Stimulated activated naive CD8-positive, alpha-beta T cell treated with anti-CD3 and anti-CD28 coated beads, Interleukin-15, Interleukin-2, amounts not matched to agents 100 ng/mL and 50 ng/mL, for 24 hours (primary cell): ENCODE results near the gene GATAD2B.
"Not testable (repeated sequence)": the region's sequence is repeated elsewhere in the genome, so short reads cannot be mapped to it uniquely, and the experiment has no call there.

Source experiments
- H3K27ac Mint-ChIP-seq: one replicate; pipeline ENCODE4 v1.8.0; 2021; ENCODE audit warnings: mild to moderate bottlenecking, mixed read lengths
- H3K27me3 Mint-ChIP-seq: one replicate; pipeline ENCODE4 v1.8.0; 2021; ENCODE audit warnings: mixed read lengths
- H3K36me3 Mint-ChIP-seq: one replicate; pipeline ENCODE4 v1.8.0; 2021; ENCODE audit warnings: low read depth, mixed read lengths
- H3K4me1 Mint-ChIP-seq: one replicate; pipeline ENCODE4 v1.8.0; 2021; ENCODE audit warnings: low read depth, mixed read lengths
- H3K4me3 Mint-ChIP-seq: one replicate; pipeline ENCODE4 v1.8.0; 2021; ENCODE audit warnings: mild to moderate bottlenecking, mixed read lengths
- H3K9me3 Mint-ChIP-seq: one replicate; pipeline ENCODE4 v1.8.0; 2021; ENCODE audit warnings: mixed read lengths

GATAD2B gene

GRCh38 chr1:153866045-153866850 is 56.5 kb downstream of the GATAD2B start:
- H3K27ac Mint-ChIP-seq: no peak overlapping the region
- H3K4me1 Mint-ChIP-seq: peaks cover 30% of the 10 kb centered on the region
- H3K36me3 Mint-ChIP-seq: peaks cover 17% of the 10 kb centered on the region
- H3K9me3 Mint-ChIP-seq: no peaks in the 10 kb centered on the region
- H3K27me3 Mint-ChIP-seq: no peaks in the 10 kb centered on the region
- H3K4me3 Mint-ChIP-seq: no peak overlapping the region

- Mint-ChIP-seq H3K27me3 (no peaks in the 10 kb centered on the region), H3K9me3 (no peaks in the 10 kb centered on the region), H3K27ac (no peak overlapping the region), H3K4me3 (no peak overlapping the region), H3K36me3 (peaks cover 17% of the 10 kb centered on the region), H3K4me1 (peaks cover 14% of the 10 kb centered on the region)
These were observed 62.5 kb downstream of the GATAD2B start for GRCh38 chr1:153860285-153860684.

GRCh38 chr1:153857505-153857904 is 65.3 kb downstream of the GATAD2B start:
- peaks cover 23% of the 10 kb centered on the region for H3K36me3 Mint-ChIP-seq
- no peak overlapping the region for H3K27ac Mint-ChIP-seq
- H3K9me3 Mint-ChIP-seq: no peaks in the 10 kb centered on the region
- H3K4me3 Mint-ChIP-seq: no peak overlapping the region
- no peaks in the 10 kb centered on the region for H3K27me3 Mint-ChIP-seq
- peaks cover 29% of the 10 kb centered on the region for H3K4me1 Mint-ChIP-seq

- Mint-ChIP-seq H3K9me3 (no peaks in the 10 kb centered on the region), H3K27ac (no peak overlapping the region), H3K36me3 (peaks cover 31% of the 10 kb centered on the region), H3K4me1 (peaks cover 33% of the 10 kb centered on the region), H3K27me3 (no peaks in the 10 kb centered on the region), H3K4me3 (no peak overlapping the region)
These were observed 66.0 kb downstream of the GATAD2B start for GRCh38 chr1:153856763-153857162.

- H3K4me3 Mint-ChIP-seq: no peak overlapping the region
- H3K27ac Mint-ChIP-seq: no peak overlapping the region
- H3K36me3 Mint-ChIP-seq: peaks cover 47% of the 10 kb centered on the region
- no peaks in the 10 kb centered on the region for H3K9me3 Mint-ChIP-seq
- no peaks in the 10 kb centered on the region for H3K27me3 Mint-ChIP-seq
- peaks cover 55% of the 10 kb centered on the region for H3K4me1 Mint-ChIP-seq
These were observed 70.6 kb downstream of the GATAD2B start for GRCh38 chr1:153852170-153852569.

- Mint-ChIP-seq H3K4me3 (peak overlapping the region; percentile 22), H3K36me3 (peaks cover 46% of the 10 kb centered on the region), H3K9me3 (no peaks in the 10 kb centered on the region), H3K27me3 (no peaks in the 10 kb centered on the region), H3K4me1 (peaks cover 46% of the 10 kb centered on the region), H3K27ac (peak overlapping the region; percentile 75)
These were observed 73.1 kb downstream of the GATAD2B start for GRCh38 chr1:153849487-153850185.

GRCh38 chr1:153848805-153849204 is 74.0 kb downstream of the GATAD2B start:
- no peaks in the 10 kb centered on the region for H3K9me3 Mint-ChIP-seq
- no peak overlapping the region for H3K4me3 Mint-ChIP-seq
- H3K4me1 Mint-ChIP-seq: peaks cover 46% of the 10 kb centered on the region
- no peak overlapping the region for H3K27ac Mint-ChIP-seq
- H3K27me3 Mint-ChIP-seq: no peaks in the 10 kb centered on the region
- H3K36me3 Mint-ChIP-seq: peaks cover 48% of the 10 kb centered on the region

GRCh38 chr1:153845158-153845557 is 77.6 kb downstream of the GATAD2B start:
- Mint-ChIP-seq H3K4me1 (peaks cover 38% of the 10 kb centered on the region), H3K27me3 (no peaks in the 10 kb centered on the region), H3K9me3 (no peaks in the 10 kb centered on the region), H3K36me3 (peaks cover 25% of the 10 kb centered on the region), H3K27ac (no peak overlapping the region), H3K4me3 (no peak overlapping the region)

GRCh38 chr1:153844349-153844748 is 78.4 kb downstream of the GATAD2B start:
- not testable (repeated sequence) for H3K27me3 Mint-ChIP-seq, H3K27ac Mint-ChIP-seq, H3K4me3 Mint-ChIP-seq, H3K9me3 Mint-ChIP-seq
- H3K4me1 Mint-ChIP-seq: peaks cover 30% of the 10 kb centered on the region
- peaks cover 25% of the 10 kb centered on the region for H3K36me3 Mint-ChIP-seq

- Mint-ChIP-seq H3K27ac (peak overlapping the region; percentile 20), H3K4me1 (peaks cover 25% of the 10 kb centered on the region), H3K36me3 (peaks cover 25% of the 10 kb centered on the region), H3K4me3 (no peak overlapping the region), H3K9me3 (no peaks in the 10 kb centered on the region), H3K27me3 (no peaks in the 10 kb centered on the region)
These were observed 80.7 kb downstream of the GATAD2B start for GRCh38 chr1:153842006-153842471.

- H3K4me3 Mint-ChIP-seq: no peak overlapping the region
- H3K4me1 Mint-ChIP-seq: peaks cover 30% of the 10 kb centered on the region
- no peaks in the 10 kb centered on the region for H3K27me3 Mint-ChIP-seq
- no peaks in the 10 kb centered on the region for H3K9me3 Mint-ChIP-seq
- peaks cover 25% of the 10 kb centered on the region for H3K36me3 Mint-ChIP-seq
- H3K27ac Mint-ChIP-seq: no peak overlapping the region
These were observed 81.2 kb downstream of the GATAD2B start for GRCh38 chr1:153841463-153841994.

- H3K4me3 Mint-ChIP-seq, H3K27me3 Mint-ChIP-seq, H3K9me3 Mint-ChIP-seq, H3K27ac Mint-ChIP-seq: not testable (repeated sequence)
- Mint-ChIP-seq H3K36me3 (peaks cover 21% of the 10 kb centered on the region), H3K4me1 (peaks cover 30% of the 10 kb centered on the region)
These were observed 82.0 kb downstream of the GATAD2B start for GRCh38 chr1:153840774-153841173.

GRCh38 chr1:153833968-153834367 is 88.8 kb downstream of the GATAD2B start:
- H3K9me3 Mint-ChIP-seq, H3K27ac Mint-ChIP-seq, H3K4me3 Mint-ChIP-seq, H3K27me3 Mint-ChIP-seq, H3K4me1 Mint-ChIP-seq: not testable (repeated sequence)
- peaks cover 16% of the 10 kb centered on the region for H3K36me3 Mint-ChIP-seq

- H3K27ac Mint-ChIP-seq: no peak overlapping the region
- no peaks in the 10 kb centered on the region for H3K9me3 Mint-ChIP-seq
- no peak overlapping the region for H3K4me3 Mint-ChIP-seq
- H3K36me3 Mint-ChIP-seq: peaks cover 16% of the 10 kb centered on the region
- H3K27me3 Mint-ChIP-seq: no peaks in the 10 kb centered on the region
- peaks cover 8% of the 10 kb centered on the region for H3K4me1 Mint-ChIP-seq
These were observed 89.6 kb downstream of the GATAD2B start for GRCh38 chr1:153833171-153833570.

GRCh38 chr1:153832293-153832692 is 90.5 kb downstream of the GATAD2B start:
- Mint-ChIP-seq H3K27me3 (no peaks in the 10 kb centered on the region), H3K4me3 (no peak overlapping the region), H3K9me3 (no peaks in the 10 kb centered on the region), H3K36me3 (peaks cover 19% of the 10 kb centered on the region), H3K27ac (no peak overlapping the region), H3K4me1 (peaks cover 6% of the 10 kb centered on the region)
